ENCODE data around the gene LGR5. TPM values are rescaled to one million over a fixed set of nuclear protein-coding genes. Genes with fewer than 3 reads are reported as not detected.
A peak's percentile ranks its signal among the peaks of the same experiment; 100 is the strongest.
"Not testable (repeated sequence)": the region's sequence is repeated elsewhere in the genome, so short reads cannot be mapped to it uniquely, and the experiment has no call there.

Gene LGR5
- total and polyA plus RNA-seq, 3 experiments from 2014 or later: not detected

- POLR2A ChIA-PET: no interaction called here
- Mint-ChIP-seq H3K4me3 (no peak overlapping the region), H3K27me3 (peaks cover 7 to 18% of the 10 kb centered on the region in 2 donors), H3K27ac (no peak overlapping the region), H3K9me3 (no peaks in the 10 kb centered on the region), H3K4me1 (no peaks in the 10 kb centered on the region), H3K36me3 (no peaks in the 10 kb centered on the region)
- Histone ChIP-seq H3K9me3 (ENCODE audit: low read length) (no peaks in the 10 kb centered on the region), H3K4me1 (ENCODE audit: insufficient read depth, low read length) (no peaks in the 10 kb centered on the region), H3K27me3 (ENCODE audit: insufficient read depth, low read length, poor library complexity, severe bottlenecking) (no peaks in the 10 kb centered on the region), H3K4me3 (ENCODE audit: low read length) (no peak overlapping the region), H3K27ac (ENCODE audit: low read depth, low read length) (no peak overlapping the region), H3K36me3 (ENCODE audit: insufficient read depth, low read length) (no peaks in the 10 kb centered on the region)
- CTCF ChIA-PET: no interaction called here
- no peak for DNase-seq
Observed at GRCh38 chr12:71552728-71553501, 113.3 kb downstream of the LGR5 start.

- Histone ChIP-seq H3K36me3 (ENCODE audit: insufficient read depth, low read length) (no peaks in the 10 kb centered on the region), H3K27ac (ENCODE audit: low read depth, low read length) (no peak overlapping the region), H3K4me1 (ENCODE audit: insufficient read depth, low read length) (no peaks in the 10 kb centered on the region), H3K4me3 (ENCODE audit: low read length) (no peak overlapping the region), H3K9me3 (ENCODE audit: low read length) (no peaks in the 10 kb centered on the region), H3K27me3 (ENCODE audit: insufficient read depth, low read length, poor library complexity, severe bottlenecking) (no peaks in the 10 kb centered on the region)
- no peaks in the 10 kb centered on the region for H3K36me3 Mint-ChIP-seq
- no peak for DNase-seq
- no peaks in the 10 kb centered on the region for H3K9me3 Mint-ChIP-seq
- ChIA-PET POLR2A (no interaction called here), CTCF (interaction anchor here (1.0 kb wide), 1 partner anchor 34 kb away, joined by 3 read pairs; no protein-coding TSS in a partner anchor)
- peaks cover 7 to 18% of the 10 kb centered on the region in 2 donors for H3K27me3 Mint-ChIP-seq
- H3K27ac Mint-ChIP-seq: no peak overlapping the region
- H3K4me1 Mint-ChIP-seq: no peaks in the 10 kb centered on the region
- H3K4me3 Mint-ChIP-seq: no peak overlapping the region
Observed at GRCh38 chr12:71555191-71555590, 115.6 kb downstream of the LGR5 start.

GRCh38 chr12:71555789-71556188 lies 116.2 kb downstream of the LGR5 start:
- H3K27ac Mint-ChIP-seq; CTCF ChIA-PET; H3K9me3 Mint-ChIP-seq; H3K4me3 ChIP-seq (ENCODE audit: low read length); H3K27me3 ChIP-seq (ENCODE audit: insufficient read depth, low read length, poor library complexity, severe bottlenecking); H3K27ac ChIP-seq (ENCODE audit: low read depth, low read length); H3K4me1 ChIP-seq (ENCODE audit: insufficient read depth, low read length); DNase-seq; POLR2A ChIA-PET; H3K4me3 Mint-ChIP-seq; H3K36me3 Mint-ChIP-seq; H3K9me3 ChIP-seq (ENCODE audit: low read length); H3K36me3 ChIP-seq (ENCODE audit: insufficient read depth, low read length); H3K4me1 Mint-ChIP-seq: not testable (repeated sequence)
- H3K27me3 Mint-ChIP-seq: peaks cover 7 to 15% of the 10 kb centered on the region in 2 donors

GRCh38 chr12:71556448-71556847 lies 116.8 kb downstream of the LGR5 start:
- CTCF ChIA-PET: no interaction called here
- Mint-ChIP-seq H3K36me3 (no peaks in the 10 kb centered on the region), H3K4me1 (no peaks in the 10 kb centered on the region), H3K4me3 (no peak overlapping the region), H3K9me3 (no peaks in the 10 kb centered on the region), H3K27ac (no peak overlapping the region), H3K27me3 (peaks cover 4 to 8% of the 10 kb centered on the region in 2 donors)
- POLR2A ChIA-PET: no interaction called here
- no peaks in the 10 kb centered on the region for H3K4me1 ChIP-seq (ENCODE audit: insufficient read depth, low read length)
- H3K27me3 ChIP-seq (ENCODE audit: insufficient read depth, low read length, poor library complexity, severe bottlenecking): no peaks in the 10 kb centered on the region
- H3K9me3 ChIP-seq (ENCODE audit: low read length): no peaks in the 10 kb centered on the region
- no peak for DNase-seq
- H3K27ac ChIP-seq (ENCODE audit: low read depth, low read length): no peak overlapping the region
- H3K4me3 ChIP-seq (ENCODE audit: low read length): no peak overlapping the region
- H3K36me3 ChIP-seq (ENCODE audit: insufficient read depth, low read length): no peaks in the 10 kb centered on the region

GRCh38 chr12:71556875-71557274 lies 117.3 kb downstream of the LGR5 start:
- Histone ChIP-seq H3K27me3 (ENCODE audit: insufficient read depth, low read length, poor library complexity, severe bottlenecking) (no peaks in the 10 kb centered on the region), H3K4me3 (ENCODE audit: low read length) (no peak overlapping the region), H3K36me3 (ENCODE audit: insufficient read depth, low read length) (no peaks in the 10 kb centered on the region), H3K27ac (ENCODE audit: low read depth, low read length) (no peak overlapping the region), H3K4me1 (ENCODE audit: insufficient read depth, low read length) (no peaks in the 10 kb centered on the region), H3K9me3 (ENCODE audit: low read length) (no peaks in the 10 kb centered on the region)
- Mint-ChIP-seq H3K4me1 (no peaks in the 10 kb centered on the region), H3K27ac (no peak overlapping the region), H3K27me3 (peaks cover 4 to 8% of the 10 kb centered on the region in 2 donors), H3K36me3 (no peaks in the 10 kb centered on the region), H3K4me3 (no peak overlapping the region), H3K9me3 (no peaks in the 10 kb centered on the region)
- ChIA-PET CTCF (no interaction called here), POLR2A (no interaction called here)
- no peak for DNase-seq

- no peak for DNase-seq
- Histone ChIP-seq H3K4me3 (ENCODE audit: low read length) (no peak overlapping the region), H3K27me3 (ENCODE audit: insufficient read depth, low read length, poor library complexity, severe bottlenecking) (no peaks in the 10 kb centered on the region), H3K36me3 (ENCODE audit: insufficient read depth, low read length) (no peaks in the 10 kb centered on the region), H3K27ac (ENCODE audit: low read depth, low read length) (no peak overlapping the region), H3K4me1 (ENCODE audit: insufficient read depth, low read length) (no peaks in the 10 kb centered on the region), H3K9me3 (ENCODE audit: low read length) (no peaks in the 10 kb centered on the region)
- H3K4me1 Mint-ChIP-seq: no peaks in the 10 kb centered on the region
- H3K27ac Mint-ChIP-seq: no peak overlapping the region
- H3K27me3 Mint-ChIP-seq: peaks cover 1 to 4% of the 10 kb centered on the region in 2 donors
- ChIA-PET CTCF (no interaction called here), POLR2A (no interaction called here)
- no peaks in the 10 kb centered on the region for H3K36me3 Mint-ChIP-seq
- H3K4me3 Mint-ChIP-seq: no peak overlapping the region
- no peaks in the 10 kb centered on the region for H3K9me3 Mint-ChIP-seq
Observed at GRCh38 chr12:71558445-71558844, 118.8 kb downstream of the LGR5 start.

GRCh38 chr12:71562676-71563595 lies 123.3 kb downstream of the LGR5 start:
- Mint-ChIP-seq H3K27me3 (peaks cover 1 to 15% of the 10 kb centered on the region in 2 donors), H3K36me3 (no peaks in the 10 kb centered on the region), H3K27ac (peak overlapping the region in 1 of 8 donors; percentile 16), H3K9me3 (no peaks in the 10 kb centered on the region), H3K4me1 (no peaks in the 10 kb centered on the region), H3K4me3 (no peak overlapping the region)
- no peak overlapping the region for H3K4me3 ChIP-seq (ENCODE audit: low read length)
- H3K9me3 ChIP-seq (ENCODE audit: low read length): no peaks in the 10 kb centered on the region
- H3K36me3 ChIP-seq (ENCODE audit: insufficient read depth, low read length): no peaks in the 10 kb centered on the region
- H3K4me1 ChIP-seq (ENCODE audit: insufficient read depth, low read length): no peaks in the 10 kb centered on the region
- ChIA-PET CTCF (no interaction called here), POLR2A (no interaction called here)
- no peaks in the 10 kb centered on the region for H3K27me3 ChIP-seq (ENCODE audit: insufficient read depth, low read length, poor library complexity, severe bottlenecking)
- H3K27ac ChIP-seq (ENCODE audit: low read depth, low read length): no peak overlapping the region
- no peak for DNase-seq

GRCh38 chr12:71565535-71565934 lies 125.9 kb downstream of the LGR5 start:
- H3K4me3 Mint-ChIP-seq: no peak overlapping the region

More at GRCh38 chr12:71565535-71565934, 125.9 kb downstream of the LGR5 start:
- Mint-ChIP-seq H3K4me1 (no peaks in the 10 kb centered on the region), H3K36me3 (no peaks in the 10 kb centered on the region), H3K27me3 (peaks cover 10 to 29% of the 10 kb centered on the region in 2 donors), H3K27ac (no peak overlapping the region), H3K9me3 (peaks cover 0 to 3% (median 0%) of the 10 kb centered on the region in 5 donors)
- Histone ChIP-seq H3K27ac (ENCODE audit: low read depth, low read length) (no peak overlapping the region), H3K4me3 (ENCODE audit: low read length) (no peak overlapping the region), H3K9me3 (ENCODE audit: low read length) (no peaks in the 10 kb centered on the region), H3K4me1 (ENCODE audit: insufficient read depth, low read length) (no peaks in the 10 kb centered on the region), H3K36me3 (ENCODE audit: insufficient read depth, low read length) (no peaks in the 10 kb centered on the region), H3K27me3 (ENCODE audit: insufficient read depth, low read length, poor library complexity, severe bottlenecking) (no peaks in the 10 kb centered on the region)
- ChIA-PET CTCF (no interaction called here), POLR2A (no interaction called here)
- no peak for DNase-seq

Data from CD8-positive, alpha-beta memory T cell (primary cell).